DMS53 treated with DMSO at 0.1 percent for 48 hours (cell line): Measurements from ENCODE around the gene ZFPM1.
"Not testable (repeated sequence)": the region's sequence is repeated elsewhere in the genome, so short reads cannot be mapped to it uniquely, and the experiment has no call there.

Source experiments
- DNase-seq: peaks from one replicate; lab custom pipeline; 2025; ENCODE audit not compliant: unreplicated experiment; lab: John Stamatoyannopoulos, UW

ZFPM1 gene

DNA sequence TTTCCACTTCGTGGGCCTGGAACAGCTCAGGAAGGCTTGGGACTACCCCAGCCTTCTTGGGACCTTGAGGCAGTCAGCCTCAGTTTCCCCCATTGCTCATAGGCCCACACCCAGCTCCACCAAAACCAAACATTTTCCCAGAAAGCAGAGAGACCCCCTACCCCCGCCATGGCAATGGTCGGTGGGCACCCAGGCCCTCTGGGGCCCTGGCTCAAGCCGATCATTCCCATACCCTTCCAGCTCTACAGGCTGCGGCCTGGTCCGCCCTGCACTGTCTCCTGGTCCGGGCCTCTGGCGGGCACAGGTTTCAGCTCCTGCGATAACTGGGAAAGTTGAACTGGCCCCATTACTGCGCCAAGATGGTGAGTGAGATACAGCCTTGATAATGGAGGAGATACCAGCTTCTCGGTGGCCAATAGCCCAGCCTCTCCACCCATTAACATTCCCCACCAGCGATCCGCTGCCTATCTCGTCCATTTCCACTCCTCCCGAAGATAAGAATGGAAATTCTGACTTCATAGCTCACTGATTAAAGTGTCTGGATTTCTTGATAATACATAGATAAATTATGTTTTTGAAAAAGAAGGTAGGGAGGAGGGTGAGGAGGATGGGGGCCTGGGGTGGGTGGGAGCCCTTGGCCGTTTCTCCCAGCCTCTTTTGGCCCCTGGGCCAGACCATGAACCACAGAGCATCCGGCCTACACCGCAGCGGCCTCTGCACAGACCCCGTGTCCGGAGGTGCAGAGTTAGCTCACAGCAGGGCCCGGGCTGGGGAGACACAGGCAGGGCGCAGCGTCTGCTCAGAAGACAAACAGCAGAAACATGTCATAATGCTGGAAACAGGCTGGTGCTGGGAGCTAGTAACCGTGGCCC lies 11.6 kb downstream of the ZFPM1 start:
- DNase-seq, result no peak

DNA sequence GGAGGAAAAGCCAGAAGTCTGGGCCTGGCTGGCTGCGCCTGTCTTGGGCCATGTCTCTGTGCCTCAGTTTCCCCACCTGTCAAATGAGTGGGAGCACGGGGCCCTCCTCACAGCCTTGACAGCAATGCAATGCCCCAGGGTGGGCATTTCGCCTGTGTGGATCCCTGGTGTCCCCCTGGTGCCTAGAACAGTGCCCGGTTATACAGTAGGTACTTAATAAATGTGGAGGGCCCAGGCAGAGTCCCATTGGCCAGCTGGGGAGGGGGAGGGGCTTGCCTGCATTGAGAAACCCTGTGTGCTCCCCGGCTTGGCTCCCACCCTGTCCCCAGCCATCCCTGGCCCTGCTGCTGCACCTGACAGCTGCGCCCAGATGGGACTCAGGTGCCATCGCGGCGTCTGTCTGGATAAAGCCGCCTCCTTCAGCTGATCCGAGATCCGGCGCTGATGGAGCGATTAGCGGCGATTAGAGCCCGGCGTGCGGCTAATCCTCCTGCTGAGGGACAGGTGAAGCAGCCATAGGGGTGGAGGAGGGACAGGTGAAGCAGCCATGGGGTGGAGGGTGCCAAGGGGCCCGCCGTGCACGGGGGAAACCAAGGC lies 12.4 kb downstream of the ZFPM1 start:
- DNase-seq, result no peak

DNA sequence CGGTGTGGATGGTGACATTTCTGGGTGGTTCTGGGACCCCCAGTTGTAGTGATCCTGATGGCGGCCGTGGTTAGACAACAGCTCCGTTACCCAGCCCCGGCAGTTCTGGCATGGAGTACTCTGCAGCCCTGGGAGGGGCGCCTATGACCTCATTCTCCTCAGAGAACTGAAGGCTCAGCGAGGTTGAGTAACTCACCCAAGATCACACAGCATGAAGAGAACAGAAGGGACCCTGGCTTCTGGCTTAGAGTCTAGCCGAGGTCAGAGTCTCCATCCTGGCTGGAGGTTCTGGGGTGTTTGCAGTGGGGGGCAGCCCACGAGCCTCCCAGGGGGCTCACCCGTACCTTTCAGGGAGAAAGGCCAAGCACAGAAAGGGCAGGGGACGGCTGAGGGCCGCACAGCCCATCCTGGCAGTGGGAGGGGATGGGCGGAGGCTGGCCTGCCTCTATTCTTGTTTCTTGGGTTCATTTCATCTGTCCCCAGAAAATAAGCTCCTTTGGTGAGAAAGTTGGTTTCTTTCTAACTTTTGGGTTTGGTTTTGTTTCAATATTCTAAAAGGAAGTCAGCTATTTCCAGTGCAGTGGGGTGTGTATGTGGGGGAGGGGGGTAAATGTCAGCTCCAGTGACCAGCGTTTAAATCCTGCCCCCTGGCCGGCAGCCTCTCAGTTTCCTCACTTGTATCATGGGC lies 13.2 kb downstream of the ZFPM1 start:
- no peak for DNase-seq

DNA sequence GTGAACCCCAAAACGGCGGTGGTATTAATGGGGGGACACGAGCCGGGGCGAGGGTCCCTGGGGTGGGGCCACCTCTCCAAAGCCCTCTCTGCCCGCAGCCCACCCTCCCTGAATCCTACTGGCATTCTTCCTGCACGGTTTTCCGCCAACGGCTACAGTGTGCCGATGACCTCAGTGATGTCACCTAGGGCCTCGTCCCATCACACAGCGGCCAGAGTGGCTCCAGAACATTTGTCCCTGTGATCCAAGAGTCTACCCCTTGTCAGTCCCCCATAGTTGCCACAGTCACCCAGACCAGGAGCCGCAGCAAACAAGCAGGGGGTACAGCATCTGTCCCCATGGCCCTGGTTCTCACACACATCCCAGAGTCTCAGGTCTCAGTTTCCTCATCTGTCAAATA lies 13.9 kb downstream of the ZFPM1 start:
- DNase-seq, result no peak

DNA sequence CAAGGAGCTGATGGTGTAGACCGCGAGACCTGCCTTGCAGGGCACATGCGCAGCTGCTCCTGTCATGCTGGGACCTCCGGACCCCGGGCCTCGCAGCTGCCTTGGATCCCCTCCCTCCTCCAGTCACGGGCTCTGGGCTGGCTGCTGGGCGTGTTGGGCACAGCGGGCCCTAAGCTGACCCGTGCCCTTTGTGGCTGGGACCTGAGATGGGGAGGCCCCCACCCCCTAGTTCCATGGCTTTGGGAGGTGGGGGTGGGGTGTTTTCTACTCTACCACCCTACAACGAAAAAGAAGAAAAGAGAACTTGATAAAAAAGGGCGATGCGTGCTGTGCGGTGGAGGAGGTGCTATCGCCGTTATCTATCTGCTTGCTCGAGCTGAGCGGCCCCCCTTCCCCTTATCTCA lies 14.5 kb downstream of the ZFPM1 start:
- DNase-seq, result no peak

DNA sequence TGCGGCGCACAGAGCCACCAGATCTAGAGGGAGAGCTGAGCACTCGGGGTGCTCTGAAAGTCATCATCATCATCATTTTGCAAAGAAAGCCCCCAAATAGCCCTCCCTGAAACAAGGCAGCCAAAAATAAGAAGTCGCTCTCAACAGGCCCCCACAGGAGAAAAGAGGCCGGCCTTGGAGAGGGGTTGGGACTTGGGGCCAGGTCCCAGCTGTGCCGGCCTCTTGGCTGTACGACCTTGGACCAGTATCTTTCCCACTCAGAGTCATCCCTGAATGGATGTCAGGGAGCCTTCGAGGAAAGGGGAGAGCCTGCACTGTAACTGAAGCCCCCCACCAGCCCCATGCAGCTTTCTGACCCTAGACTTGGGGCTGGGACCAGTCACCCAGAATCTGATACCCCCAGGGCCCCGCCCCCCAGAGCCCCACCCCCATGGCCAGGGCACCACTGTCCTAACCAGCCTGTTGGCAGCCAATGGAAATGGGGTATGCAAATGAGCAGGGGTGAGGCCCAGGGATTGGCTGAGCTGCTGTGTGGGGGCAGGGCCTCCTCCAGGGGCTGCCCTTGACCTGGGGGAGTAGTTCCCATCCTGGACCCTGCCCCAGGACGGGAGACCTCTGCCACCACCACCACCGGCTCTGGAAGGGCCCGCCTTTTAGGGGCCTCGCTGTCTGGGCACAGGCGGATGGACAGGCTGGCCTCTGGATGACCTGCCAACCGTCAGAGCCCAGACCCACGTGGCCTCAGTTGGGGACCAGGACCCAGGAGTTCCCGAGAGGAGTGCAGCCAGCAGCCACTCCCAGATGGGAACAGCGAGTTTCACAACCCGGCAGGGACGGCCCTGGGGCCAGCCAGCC lies 15.4 kb downstream of the ZFPM1 start:
- DNase-seq, result no peak

DNA sequence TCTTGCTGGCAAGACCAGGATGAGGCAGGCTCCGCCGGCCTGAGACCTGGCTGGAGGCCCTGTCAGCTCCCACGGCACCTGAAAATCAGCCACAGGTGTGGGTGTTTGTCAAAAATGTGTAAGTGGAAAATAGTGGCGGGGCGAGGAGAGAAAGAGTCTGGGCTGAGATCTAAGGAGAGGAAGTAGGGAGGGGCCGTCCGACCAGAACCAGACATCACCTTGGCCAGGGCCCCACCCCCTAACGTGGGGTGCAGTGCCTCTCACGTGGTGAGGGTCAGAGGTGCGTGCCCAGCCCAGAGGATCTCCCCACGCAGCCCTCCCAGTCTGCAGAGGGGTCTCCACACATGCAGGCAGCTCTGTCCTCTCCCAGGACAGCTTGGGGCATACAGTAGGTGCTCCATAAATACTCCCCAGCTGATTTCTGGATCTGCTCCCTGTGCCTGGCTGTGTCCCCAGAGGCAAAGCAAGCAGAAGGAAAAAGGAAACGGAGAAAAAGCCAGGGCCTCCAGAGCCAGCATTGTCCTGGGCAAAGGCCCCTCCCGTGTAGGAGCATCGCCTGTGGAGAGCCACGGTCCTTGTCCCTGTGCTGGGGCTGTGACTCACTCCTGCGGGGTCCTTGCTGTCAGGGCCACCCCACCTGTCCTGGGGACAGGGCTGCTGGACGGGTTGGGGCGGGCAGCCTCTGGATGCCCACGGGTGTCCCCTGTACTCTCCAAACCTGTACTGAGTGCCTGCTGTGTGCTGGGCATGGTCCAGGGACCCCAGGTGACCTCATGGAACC lies 16.7 kb downstream of the ZFPM1 start:
- DNase-seq, result no peak

DNA sequence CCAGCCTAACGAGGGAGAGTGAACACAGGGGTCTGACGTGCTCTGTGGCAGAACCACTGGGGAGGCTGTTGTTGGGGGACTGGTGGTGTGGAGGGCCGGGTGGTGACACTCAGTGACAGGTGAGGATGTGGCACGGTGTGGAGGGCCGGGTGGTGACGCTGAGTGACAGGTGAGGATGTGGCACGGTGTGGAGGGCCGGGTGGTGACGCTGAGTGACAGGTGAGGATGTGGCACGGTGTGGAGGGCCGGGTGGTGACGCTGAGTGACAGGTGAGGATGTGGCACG lies 17.3 kb downstream of the ZFPM1 start:
- not testable (repeated sequence) for DNase-seq

DNA sequence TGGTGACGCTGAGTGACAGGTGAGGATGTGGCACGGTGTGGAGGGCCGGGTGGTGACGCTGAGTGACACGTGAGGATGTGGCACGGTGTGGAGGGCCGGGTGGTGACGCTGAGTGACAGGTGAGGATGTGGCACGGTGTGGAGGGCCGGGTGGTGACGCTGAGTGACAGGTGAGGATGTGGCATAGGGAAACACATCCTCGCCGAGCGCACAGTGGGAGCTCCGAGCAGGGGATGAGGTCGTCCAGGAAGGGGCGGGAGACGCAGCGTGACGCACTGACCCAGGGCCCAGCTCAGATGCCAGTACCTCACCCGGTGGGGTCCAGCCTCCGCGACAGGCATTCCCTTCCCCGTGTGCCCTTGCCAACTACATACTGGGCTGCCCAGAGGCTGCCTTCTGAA lies 17.6 kb downstream of the ZFPM1 start:
- DNase-seq, result not testable (repeated sequence)

DNA sequence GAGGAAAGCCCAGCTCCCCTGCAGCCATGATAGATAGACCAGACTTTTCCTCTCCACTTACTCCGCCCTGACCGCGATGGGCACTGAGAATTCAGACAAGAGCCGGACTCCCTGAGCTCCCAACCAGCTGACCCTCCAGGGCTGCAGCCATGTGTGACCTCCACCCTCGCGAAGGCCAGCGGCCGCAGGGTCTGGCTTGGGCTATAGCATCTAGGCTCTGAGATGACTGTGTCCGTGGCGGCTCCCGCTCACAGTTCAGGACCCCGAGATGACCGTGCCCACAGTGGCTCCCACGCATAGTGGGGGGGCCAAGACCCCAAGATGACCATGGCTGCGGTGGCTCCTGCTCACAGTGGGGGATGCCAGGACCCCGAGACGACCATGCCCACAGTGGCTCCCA lies 18.0 kb downstream of the ZFPM1 start:
- no peak for DNase-seq

DNA sequence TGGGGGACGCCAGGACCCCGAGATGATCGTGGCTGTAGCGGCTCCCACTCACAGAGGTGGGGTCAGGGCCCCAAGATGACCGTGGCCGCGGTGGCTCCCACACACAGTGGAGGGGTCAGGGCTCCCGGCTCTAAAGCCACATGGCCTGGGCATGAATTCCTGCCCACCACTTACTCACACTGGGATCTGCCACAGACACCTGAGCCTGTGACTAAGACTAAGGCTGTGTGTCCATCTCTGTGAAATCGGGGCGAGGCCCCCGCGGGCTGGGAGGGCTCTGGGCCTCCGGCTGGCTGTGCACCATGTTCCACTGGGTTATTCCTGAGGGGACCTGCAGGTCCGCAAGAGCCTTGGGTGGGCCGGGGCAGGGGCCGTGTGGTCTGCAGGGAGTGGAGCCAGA lies 18.5 kb downstream of the ZFPM1 start:
- no peak for DNase-seq

DNA sequence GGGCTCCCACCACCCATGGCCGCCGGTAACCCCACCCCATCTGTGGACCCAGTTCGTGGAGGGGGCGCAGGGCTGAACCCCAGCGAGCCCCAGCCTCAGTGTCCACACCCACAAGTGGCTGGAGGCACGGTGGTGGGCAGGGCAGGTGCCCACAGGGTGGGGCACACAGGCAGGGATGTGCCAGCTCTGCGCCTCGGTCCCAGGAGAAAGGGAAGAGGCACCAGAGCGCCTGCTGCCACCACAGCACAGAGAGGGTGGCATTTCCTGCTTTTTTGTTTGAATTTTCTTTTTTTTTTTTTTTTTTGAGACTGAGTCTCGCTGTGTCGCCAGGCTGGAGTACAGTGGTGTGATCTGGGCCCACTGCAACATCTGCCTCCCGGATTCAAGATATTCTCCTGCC lies 19.0 kb downstream of the ZFPM1 start:
- DNase-seq, result no peak

DNA sequence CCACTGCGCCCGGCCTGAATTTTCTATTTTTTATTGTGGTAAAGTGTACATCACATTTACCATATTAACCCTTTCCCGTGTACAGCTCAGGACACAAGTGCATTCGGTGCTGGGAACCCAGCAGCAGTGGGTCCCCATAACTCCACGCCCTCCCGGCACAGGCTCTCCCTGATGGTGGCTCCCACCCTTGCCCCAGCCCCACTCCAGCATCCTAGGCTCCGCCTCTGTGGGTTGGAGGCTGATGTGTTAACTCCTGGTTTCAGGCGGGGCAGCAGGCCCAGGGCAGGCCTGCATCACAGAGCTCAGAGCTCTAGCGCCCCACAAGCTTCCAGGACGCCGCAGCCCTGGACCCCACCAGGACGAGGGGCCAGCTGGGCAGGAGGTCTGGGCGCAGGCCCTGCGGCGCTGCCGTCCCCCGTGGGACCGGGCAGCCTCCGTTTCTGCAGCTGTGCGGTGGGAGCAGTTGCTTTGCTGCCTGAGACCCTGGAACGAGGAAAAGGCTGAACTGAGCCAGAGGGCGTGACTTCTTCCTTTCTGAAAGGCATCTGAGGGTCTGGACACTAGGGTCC lies 19.6 kb downstream of the ZFPM1 start:
- no peak for DNase-seq

DNA sequence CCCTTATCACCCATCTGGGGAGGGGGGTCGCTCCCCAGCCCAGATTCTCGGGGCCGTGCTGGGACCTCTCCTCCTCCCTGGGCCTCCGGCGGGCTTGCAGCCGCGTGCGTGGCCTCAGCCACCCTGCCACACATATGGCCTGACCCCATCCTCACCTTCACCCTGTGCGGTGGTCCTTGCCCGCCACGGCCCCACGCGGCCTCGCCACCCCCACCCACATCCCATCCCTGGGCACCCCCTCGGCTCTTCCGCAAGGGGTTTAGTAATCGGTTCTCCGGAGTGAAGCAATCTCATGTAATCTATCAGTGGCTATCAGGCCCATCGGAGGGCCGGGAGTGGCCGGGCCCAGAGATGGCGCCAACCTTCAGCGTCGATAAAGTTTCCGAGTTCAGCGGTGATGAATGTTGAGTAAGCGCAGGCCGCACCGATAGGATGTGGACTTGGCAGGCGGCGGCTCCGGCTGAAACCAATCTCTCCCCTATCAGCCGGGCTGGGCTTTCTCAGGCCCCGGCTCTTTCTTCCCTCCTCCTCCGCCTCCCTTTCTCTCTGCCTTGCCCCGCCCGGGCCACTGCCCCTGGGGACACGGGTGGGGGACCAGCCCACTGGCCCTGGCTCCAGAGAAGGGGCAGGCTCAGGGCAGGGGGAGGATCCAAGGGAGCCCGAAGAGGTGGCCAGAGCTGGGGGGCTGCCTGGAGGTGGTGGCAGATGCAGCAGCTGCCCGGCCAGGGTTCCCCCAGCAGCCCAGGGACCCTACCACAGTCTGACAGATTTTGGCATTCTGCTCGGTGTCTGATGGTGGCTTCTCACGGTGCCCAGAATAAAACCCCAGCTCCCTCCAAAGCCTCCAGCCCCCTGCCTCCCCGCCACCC lies 20.8 kb downstream of the ZFPM1 start:
- no peak for DNase-seq

DNA sequence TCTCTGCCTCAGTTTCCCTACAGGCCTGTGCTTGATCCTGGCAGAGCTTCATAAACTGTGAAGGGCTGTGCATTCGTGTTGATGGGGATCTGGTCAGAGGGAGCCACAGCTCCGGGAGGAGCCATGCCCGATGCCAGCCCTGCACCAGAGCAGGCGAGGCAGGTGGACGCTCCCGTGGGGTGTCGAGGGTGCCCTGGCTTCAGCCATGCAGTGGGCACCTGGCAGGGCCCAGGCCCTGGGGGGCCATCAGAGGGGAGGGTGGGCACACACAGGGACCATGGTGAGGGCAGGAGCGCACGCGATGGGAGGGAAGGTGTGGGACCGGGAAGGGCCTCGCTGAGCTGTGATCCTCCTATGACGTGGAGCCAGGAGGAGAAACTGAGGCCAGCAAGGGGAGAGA lies 22.0 kb downstream of the ZFPM1 start:
- DNase-seq, result no peak

DNA sequence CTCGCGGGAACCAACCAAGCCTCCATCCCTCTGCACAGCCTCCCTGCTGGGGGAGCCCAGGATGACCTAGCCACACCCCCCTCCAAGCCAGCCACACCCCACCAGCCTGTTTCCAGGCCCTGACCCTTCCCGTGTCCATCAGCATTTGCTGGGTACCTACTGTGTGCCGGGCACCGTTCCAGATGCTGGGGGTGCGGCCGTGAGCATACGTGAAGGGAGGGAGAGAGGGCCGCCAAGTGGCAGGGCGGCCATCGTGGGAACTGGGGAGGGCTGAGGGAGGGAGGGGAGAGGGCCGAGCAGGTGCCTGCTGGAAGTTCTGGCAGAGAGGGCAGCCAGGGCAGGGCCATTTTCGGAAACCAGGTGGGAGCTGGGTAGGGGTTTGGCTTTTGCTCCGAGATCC lies 23.1 kb downstream of the ZFPM1 start:
- DNase-seq, result no peak

DNA sequence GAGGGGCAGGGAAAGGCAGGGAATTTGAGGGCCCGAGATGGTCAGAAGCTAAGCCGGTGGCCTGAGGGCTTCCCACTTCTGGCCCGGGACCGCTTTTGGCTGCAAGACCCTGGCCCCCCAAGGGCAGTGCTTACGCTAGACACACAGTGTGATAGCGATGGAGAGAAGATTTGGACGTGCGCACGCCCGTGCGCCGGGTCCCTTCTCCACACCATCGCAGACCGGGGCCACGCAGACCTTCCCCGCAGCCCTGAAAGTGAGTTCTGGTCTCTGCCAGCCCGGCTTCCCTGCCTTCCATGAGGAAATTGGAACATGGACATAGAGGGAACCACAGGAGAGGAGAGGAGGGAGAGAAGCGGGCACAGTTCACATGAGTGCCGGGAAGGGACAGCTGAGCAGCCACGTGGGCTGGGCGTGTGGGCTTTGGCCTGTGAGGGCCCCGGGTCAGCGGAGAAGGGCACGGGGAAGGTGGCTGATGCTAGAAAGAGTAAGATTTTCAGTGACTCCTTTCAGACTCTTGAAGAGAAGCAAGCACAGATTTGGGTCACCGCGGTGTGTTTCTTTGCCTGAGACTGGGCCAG lies 23.8 kb downstream of the ZFPM1 start:
- DNase-seq, result no peak

DNA sequence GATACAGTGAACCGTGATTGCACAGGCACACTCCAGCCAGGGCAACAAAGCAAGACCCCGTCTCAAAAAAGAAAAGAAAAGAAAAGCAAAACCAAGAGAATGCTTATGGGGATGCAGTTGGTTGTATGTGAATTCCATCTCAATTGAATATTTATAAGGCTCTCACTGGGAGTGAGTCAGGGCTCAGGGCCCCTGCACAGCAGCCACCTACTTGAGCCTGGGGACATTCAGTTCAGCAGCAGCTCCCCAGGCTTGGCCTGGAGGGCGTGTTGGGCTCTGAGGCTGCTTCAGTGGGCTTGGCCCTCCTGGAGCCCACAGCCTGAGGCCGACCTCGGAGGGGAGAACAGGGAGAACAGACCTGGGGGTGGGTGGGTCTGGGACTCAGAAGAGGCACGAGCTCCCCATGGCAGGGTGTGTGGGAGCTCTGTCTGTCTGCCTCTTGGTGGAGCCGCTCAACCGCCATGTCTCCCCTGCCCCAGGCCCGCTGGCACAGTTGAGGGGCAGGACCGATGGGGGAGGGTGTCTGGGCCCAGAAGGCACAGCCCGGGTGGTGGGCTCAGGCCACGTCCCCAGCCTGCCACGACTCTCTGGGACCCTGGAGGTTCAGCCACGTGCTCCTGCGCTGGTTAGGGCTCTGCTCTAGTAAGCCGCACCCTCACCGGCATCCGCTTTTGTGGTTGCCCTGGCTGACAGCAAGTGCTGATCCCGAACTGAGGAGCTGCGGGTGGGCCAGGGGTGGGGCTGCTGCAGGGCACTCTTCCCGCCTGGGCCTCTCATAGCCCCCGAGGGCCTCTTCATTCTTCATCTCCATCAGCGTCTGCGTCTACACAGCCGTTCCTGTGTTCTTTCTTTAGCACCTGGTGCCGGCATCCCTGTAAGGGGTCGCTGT lies 24.8 kb downstream of the ZFPM1 start:
- DNase-seq, result no peak
